Measurements from ENCODE around the gene ABCG1.

DNA sequence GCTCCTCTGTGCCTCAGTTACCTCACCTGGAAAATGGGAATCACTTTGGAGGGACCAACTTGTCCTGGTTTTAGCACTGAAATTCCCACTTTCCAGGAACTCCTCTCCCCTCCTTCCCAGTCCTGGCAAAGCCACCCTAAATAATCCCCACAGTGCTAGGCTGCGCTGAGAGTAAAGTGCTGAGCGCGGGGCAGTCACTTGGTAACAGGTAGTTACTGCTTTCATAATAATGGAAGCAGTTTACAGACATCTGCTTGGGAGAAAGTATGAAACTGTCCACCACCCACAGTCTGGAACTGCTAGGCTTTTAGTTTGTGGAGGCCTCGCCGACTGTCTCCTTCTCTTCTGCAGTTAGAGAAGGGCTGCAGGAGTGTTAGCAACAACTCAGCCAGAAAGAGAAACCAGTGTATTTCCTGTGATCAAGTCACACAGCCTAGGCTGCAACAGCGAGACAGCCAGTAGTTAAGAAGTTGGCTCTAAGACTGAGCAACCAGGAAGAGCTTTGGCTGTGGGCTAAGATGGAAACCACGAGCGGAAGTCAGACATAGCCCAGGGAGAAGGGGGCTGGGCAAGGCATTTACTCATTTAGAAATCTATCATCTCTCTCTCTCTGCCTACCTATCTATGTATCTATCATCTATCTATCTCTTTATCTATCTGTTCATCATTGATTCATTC, 30.8 kb upstream of the ABCG1 start:
- TF ChIP-seq, protein P1, sequence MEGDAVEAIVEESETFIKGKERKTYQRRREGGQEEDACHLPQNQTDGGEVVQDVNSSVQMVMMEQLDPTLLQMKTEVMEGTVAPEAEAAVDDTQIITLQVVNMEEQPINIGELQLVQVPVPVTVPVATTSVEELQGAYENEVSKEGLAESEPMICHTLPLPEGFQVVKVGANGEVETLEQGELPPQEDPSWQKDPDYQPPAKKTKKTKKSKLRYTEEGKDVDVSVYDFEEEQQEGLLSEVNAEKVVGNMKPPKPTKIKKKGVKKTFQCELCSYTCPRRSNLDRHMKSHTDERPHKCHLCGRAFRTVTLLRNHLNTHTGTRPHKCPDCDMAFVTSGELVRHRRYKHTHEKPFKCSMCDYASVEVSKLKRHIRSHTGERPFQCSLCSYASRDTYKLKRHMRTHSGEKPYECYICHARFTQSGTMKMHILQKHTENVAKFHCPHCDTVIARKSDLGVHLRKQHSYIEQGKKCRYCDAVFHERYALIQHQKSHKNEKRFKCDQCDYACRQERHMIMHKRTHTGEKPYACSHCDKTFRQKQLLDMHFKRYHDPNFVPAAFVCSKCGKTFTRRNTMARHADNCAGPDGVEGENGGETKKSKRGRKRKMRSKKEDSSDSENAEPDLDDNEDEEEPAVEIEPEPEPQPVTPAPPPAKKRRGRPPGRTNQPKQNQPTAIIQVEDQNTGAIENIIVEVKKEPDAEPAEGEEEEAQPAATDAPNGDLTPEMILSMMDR (conservative IDR thresholded peaks at IDR 0.05 in 1 of 2, IDR thresholded peaks at IDR 0.05 in 1 of 2; ENCODE audit: low read depth in 1 of 2, low read length in 2 of 2): no peak
- TF ChIP-seq EZH2 (IDR thresholded peaks at IDR 0.05; ENCODE audit: low read length, missing control alignments): no peak
